Body of pancreas (tissue), 4 donors: ENCODE measurements around the gene SLC36A2. TPM values are rescaled to one million over a fixed set of nuclear protein-coding genes. Genes with fewer than 3 reads are reported as not detected.

Source experiments
- ATAC-seq: fragments of 150-250 bp; one replicate; pipeline ENCODE4 v1.9.1; 2016
- DNase-seq, 4 donors: peaks; one replicate each; pipeline ENCODE4 v3.0.0-alpha.2; 2019
- H3K27ac ChIP-seq, 4 donors: fragments of 200-600 bp; sonication (generic); 1 replicate in 3 of 4; 2 replicates in 1 of 4; pipeline versions ENCODE4 v1.5.1 to v1.6.1; 2016 to 2019; ENCODE audit warnings: mild to moderate bottlenecking in 1 of 4, mixed read lengths in 1 of 4, moderate library complexity in 1 of 4
- H3K27me3 ChIP-seq, 2 donors: fragments of 200-600 bp; sonication (generic); one replicate each; pipeline ENCODE4 v1.6.0; 2016; ENCODE audit warnings: mild to moderate bottlenecking in 1 of 2
- H3K36me3 ChIP-seq, 2 donors: fragments of 200-600 bp; sonication (generic); replicated peaks in 1 of 2; 2 replicates each; pipeline ENCODE4 v1.5.1; 2016; ENCODE audit warnings: low read depth in 2 of 2; ENCODE audit not compliant: insufficient read depth in 1 of 2
- H3K4me1 ChIP-seq: fragments of 200-600 bp; sonication (generic); one replicate; pipeline ENCODE4 v1.6.0; 2016
- H3K4me3 ChIP-seq, 2 donors: fragments of 200-600 bp; sonication (generic); 1 replicate in 1 of 2; 2 replicates in 1 of 2; pipeline ENCODE4 v1.5.1; 2016 to 2019
- H3K9me3 ChIP-seq, 3 donors: fragments of 200-600 bp; sonication (generic); 1 replicate in 2 of 3; 2 replicates in 1 of 3; pipeline ENCODE4 v1.5.1; 2016
- CTCF ChIP-seq, 7 experiments: fragments of 450-650 bp in 4 of 7; fragments of 200-600 bp in 3 of 7; sonication (generic) in 3 of 7; IDR thresholded peaks; one replicate each; pipeline ENCODE4 v1.5.1; 2016 to 2019; ENCODE audit warnings: antibody characterized with exemption in 7 of 7
- POLR2A ChIP-seq, 3 donors: fragments of 450-650 bp; IDR thresholded peaks; one replicate each; pipeline ENCODE4 v1.6.1; 2016; ENCODE audit warnings: antibody characterized with exemption in 3 of 3, mild to moderate bottlenecking in 2 of 3
- WGBS, 2 donors: methylation state at CpG; one replicate each; pipeline ENCODE4 v1.1.5; 2017; 5-methylcytosine and 5-hydroxymethylcytosine counted together
- intact Hi-C: fragments of 100-400 bp; cut with DNase I; formaldehyde crosslinking; loops from one replicate; pipeline ENCODE4 v1.15.1; 2023
- total RNA-seq, 2 donors: library from RNA; depleted of rRNA; stranded (reverse); fragments of >200 nt; gene quantifications; one replicate each; pipeline ENCODE4 v1.1.0, GENCODE V29; 2016

SLC36A2 gene
- total RNA-seq, 2 donors from 2014 or later, result not detected

DNA sequence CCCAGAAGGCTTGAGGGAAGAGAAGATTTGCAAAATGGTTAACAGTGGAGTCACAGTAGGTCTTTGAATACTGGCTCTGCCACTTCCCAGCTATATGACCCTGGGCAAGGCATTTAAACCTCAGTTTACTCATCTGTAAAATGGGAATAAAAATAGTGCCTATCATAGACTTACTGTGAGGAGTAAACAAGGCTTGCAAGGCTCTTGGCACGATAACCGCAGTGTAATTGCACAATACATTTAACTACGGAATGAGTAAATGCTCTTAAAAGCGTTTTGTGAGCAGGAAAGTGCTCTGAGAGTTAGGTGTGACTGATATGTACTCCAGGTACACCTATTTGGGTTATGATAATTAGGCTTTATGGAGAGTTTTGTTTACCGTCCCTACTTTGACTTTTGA is 52.2 kb downstream of the SLC36A2 start:
- Histone ChIP-seq H3K4me1 (no peaks in the 10 kb centered on the region), H3K4me3 (no peak overlapping the region), H3K36me3 (no peaks in the 10 kb centered on the region), H3K27me3 (no peaks in the 10 kb centered on the region), H3K27ac (no peak overlapping the region), H3K9me3 (no peaks in the 10 kb centered on the region)
- WGBS, 2 donors, result 50 to 61% methylated on average over 5 of the region's 5 CpGs
- no peak for DNase-seq
- no peak for ATAC-seq
- TF ChIP-seq CTCF (IDR thresholded peaks at IDR 0.05) (no peak), POLR2A (IDR thresholded peaks at IDR 0.05) (no peak)
- intact Hi-C loops, result no loop called here

DNA sequence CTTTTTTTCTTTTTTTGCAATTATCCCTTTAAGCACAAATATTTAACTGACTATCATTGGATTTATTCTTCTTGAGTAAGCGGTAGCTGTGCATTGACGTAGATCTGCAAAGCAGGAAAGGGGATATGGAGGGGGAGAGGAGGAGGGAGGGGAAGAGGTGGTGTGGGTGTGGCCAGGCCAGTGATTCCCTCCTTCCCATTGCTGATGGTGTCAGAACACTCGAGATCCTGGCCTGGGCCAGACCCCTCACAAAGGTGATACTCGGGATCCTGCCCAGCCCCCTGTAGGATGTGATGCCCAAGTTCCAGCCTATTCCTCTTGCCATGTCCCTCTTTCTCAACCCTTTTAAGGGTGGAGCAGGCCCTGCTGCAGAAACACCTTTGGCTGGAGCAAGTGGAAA is 53.7 kb downstream of the SLC36A2 start:
- ATAC-seq, result no peak

GRCh38 chr5:151288180-151288579 is 59.2 kb downstream of the SLC36A2 start:
- TF ChIP-seq CTCF (IDR thresholded peaks at IDR 0.05), result no peak
- no peak for TF ChIP-seq POLR2A (IDR thresholded peaks at IDR 0.05)
- ATAC-seq (no peak), DNase-seq (no peak)
- Histone ChIP-seq H3K36me3 (no peaks in the 10 kb centered on the region), H3K4me3 (no peak overlapping the region), H3K27me3 (no peaks in the 10 kb centered on the region), H3K9me3 (no peaks in the 10 kb centered on the region), H3K27ac (no peak overlapping the region), H3K4me1 (no peaks in the 10 kb centered on the region)
- intact Hi-C loops, result no loop called here
- 49 to 58% methylated on average over 2 of the region's 2 CpGs for WGBS, 2 donors

More for the DNA sequence above, 53.7 kb downstream of the SLC36A2 start:
- WGBS, 2 donors, result 48 to 53% methylated on average over 4 of the region's 4 CpGs
- no peaks in the 10 kb centered on the region for H3K36me3 ChIP-seq
- TF ChIP-seq POLR2A (IDR thresholded peaks at IDR 0.05), result no peak
- TF ChIP-seq CTCF (IDR thresholded peaks at IDR 0.05), result no peak
- no peak overlapping the region for H3K4me3 ChIP-seq
- no peak for DNase-seq
- no peaks in the 10 kb centered on the region for H3K27me3 ChIP-seq
- no peak overlapping the region for H3K27ac ChIP-seq
- no peaks in the 10 kb centered on the region for H3K9me3 ChIP-seq
- H3K4me1 ChIP-seq, result no peaks in the 10 kb centered on the region
- intact Hi-C loops, result no loop called here

DNA sequence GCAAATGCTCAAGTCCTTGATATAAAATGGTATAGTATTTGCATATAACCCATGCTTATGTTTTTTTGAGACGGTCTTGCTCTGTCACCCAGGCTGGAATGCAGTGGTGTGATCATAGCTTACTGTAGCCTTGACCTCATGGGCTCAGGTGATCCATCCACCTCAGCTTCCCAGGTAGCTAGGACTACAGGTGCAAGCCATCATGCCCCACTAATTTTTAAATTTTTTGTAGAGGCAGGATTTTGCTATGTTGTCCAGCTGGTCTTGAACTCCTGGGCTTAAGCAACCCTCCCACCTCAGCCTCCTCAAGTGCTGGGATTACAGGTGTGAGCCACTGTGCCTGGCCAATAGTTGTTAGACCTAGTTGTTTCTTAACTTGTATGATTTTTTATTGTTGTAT is 61.1 kb downstream of the SLC36A2 start:
- H3K36me3 ChIP-seq, result no peaks in the 10 kb centered on the region
- H3K27me3 ChIP-seq, result no peaks in the 10 kb centered on the region
- H3K9me3 ChIP-seq, result no peaks in the 10 kb centered on the region
- H3K4me3 ChIP-seq, result no peak overlapping the region
- TF ChIP-seq POLR2A (IDR thresholded peaks at IDR 0.05), result no peak
- TF ChIP-seq CTCF (IDR thresholded peaks at IDR 0.05), result no peak
- intact Hi-C loops, result no loop called here
- no peak for ATAC-seq
- H3K4me1 ChIP-seq, result no peaks in the 10 kb centered on the region
- 71 to 100% methylated on average over 1 of the region's 1 CpG for WGBS, 2 donors
- H3K27ac ChIP-seq, result no peak overlapping the region
- no peak for DNase-seq

- Histone ChIP-seq H3K4me1 (no peaks in the 10 kb centered on the region), H3K27me3 (no peaks in the 10 kb centered on the region), H3K27ac (no peak overlapping the region), H3K36me3 (no peaks in the 10 kb centered on the region), H3K9me3 (no peaks in the 10 kb centered on the region), H3K4me3 (no peak overlapping the region)
- intact Hi-C loops, result no loop called here
- DNase-seq (no peak), ATAC-seq (no peak)
- 56 to 70% methylated on average over 5 of the region's 5 CpGs for WGBS, 2 donors
- TF ChIP-seq POLR2A (IDR thresholded peaks at IDR 0.05) (no peak), CTCF (IDR thresholded peaks at IDR 0.05) (no peak)
These were observed 61.7 kb downstream of the SLC36A2 start for GRCh38 chr5:151285683-151286082.
